ENCODE results near the gene NUP62CL.

The NUP62CL gene

GRCh38 chrX:107146670-107147069, 59.6 kb downstream of the NUP62CL start:
- DNase-seq = no peak

- no peak for DNase-seq
Measured at GRCh38 chrX:107135965-107136307, 70.3 kb downstream of the NUP62CL start.

- no peak for DNase-seq
Measured at GRCh38 chrX:107135049-107135964, 70.9 kb downstream of the NUP62CL start.

GRCh38 chrX:107123750-107124149, 82.5 kb downstream of the NUP62CL start:
- no peak for DNase-seq

GRCh38 chrX:107119283-107119682, 87.0 kb downstream of the NUP62CL start:
- no peak for DNase-seq

- DNase-seq = peak; percentile 73
Measured at GRCh38 chrX:107118322-107119147, 87.7 kb downstream of the NUP62CL start, which contains the start of gene RBM41. RBM41 (minus strand) TSS chrX:107118822; CDS start chrX:107118773, 49 bp downstream.

GRCh38 chrX:107117993-107118321, 88.3 kb downstream of the NUP62CL start:
- DNase-seq = no peak

- no peak for DNase-seq
Measured at GRCh38 chrX:107107459-107107858, 98.8 kb downstream of the NUP62CL start.

- no peak for DNase-seq
Measured at GRCh38 chrX:107102980-107103379, 103.3 kb downstream of the NUP62CL start.

- no peak for DNase-seq
Measured at GRCh38 chrX:107076158-107076557, 130.1 kb downstream of the NUP62CL start.
